Vagina (tissue), 2 donors: Measurements from ENCODE around the gene SAMD3.

Experiments used
- CTCF ChIP-seq, 3 experiments: fragments of 450-650 bp in 2 of 3; fragments of 200-600 bp in 1 of 3; sonication (generic) in 1 of 3; IDR thresholded peaks; one replicate each; pipeline ENCODE4 v1.5.1; 2017 to 2019; ENCODE audit warnings: antibody characterized with exemption in 3 of 3, mild to moderate bottlenecking in 2 of 3, moderate library complexity in 2 of 3
- POLR2A ChIP-seq, 2 donors: fragments of 450-650 bp; IDR thresholded peaks; one replicate each; pipeline ENCODE4 v1.6.1; 2017; ENCODE audit warnings: antibody characterized with exemption in 2 of 2, mild to moderate bottlenecking in 2 of 2, moderate library complexity in 2 of 2
- POLR2AphosphoS5 ChIP-seq, 2 donors: sonication (generic); formaldehyde crosslinking; IDR thresholded peaks; one replicate each; pipeline ENCODE4 v1.9.0; 2017; ENCODE audit warnings: antibody characterized with exemption in 2 of 2, mild to moderate bottlenecking in 2 of 2, low read depth in 1 of 2; ENCODE audit not compliant: insufficient read depth in 1 of 2

- TF ChIP-seq CTCF (IDR thresholded peaks at IDR 0.05) (no peak), POLR2A (IDR thresholded peaks at IDR 0.05) (no peak), POLR2AphosphoS5 (IDR thresholded peaks at IDR 0.05; ENCODE audit: insufficient read depth in 1 of 2, low read depth in 1 of 2) (no peak)
Observed at GRCh38 chr6:130207979-130208649, 14.6 kb downstream of the SAMD3 start.
